GM12891 (cell line): ENCODE results near the gene RERE.

Experiments used
- POLR2A ChIP-seq: IDR thresholded peaks from 2 replicates; pipeline ENCODE4 v1.6.1; 2011; ENCODE audit warnings: low read depth, low read length, control low read depth
- POLR2AphosphoS5 ChIP-seq: IDR thresholded peaks from 2 replicates; pipeline ENCODE4 v1.6.1; 2011; ENCODE audit warnings: low read depth, low read length, control low read depth
- POU2F2 ChIP-seq: IDR thresholded peaks from 2 replicates; pipeline ENCODE4 v1.6.1; 2011; ENCODE audit warnings: low read depth, mild to moderate bottlenecking, control low read depth, low read length, moderate library complexity

DNA sequence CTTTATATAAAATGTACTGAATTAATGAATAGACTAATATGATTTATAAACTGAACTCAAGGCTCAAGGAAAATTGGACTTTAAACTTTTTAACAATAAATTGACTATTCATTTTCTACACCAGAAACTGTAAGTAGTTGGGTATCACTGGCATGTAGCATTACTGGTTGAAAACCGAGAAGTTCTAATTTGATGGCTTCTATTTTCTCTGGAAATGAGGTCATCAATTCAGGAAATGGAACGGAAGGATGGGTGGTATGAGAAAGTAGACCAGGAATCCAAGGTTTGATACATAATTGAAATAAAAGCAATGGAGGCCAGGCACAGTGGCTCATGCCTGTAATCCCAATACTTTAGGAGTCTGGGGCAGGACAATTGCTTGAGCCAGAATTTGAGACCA lies 50.4 kb downstream of the RERE start:
- TF ChIP-seq POLR2A (no peak), POLR2AphosphoS5 (no peak), POU2F2 (no peak)
